ENCODE data around the gene C6orf62. TPM values are rescaled to one million over a fixed set of nuclear protein-coding genes. Genes with fewer than 3 reads are reported as not detected.

Gene C6orf62
- total RNA-seq (2014; rRNA removed; shearing (Covaris generic)), result 32.1 and 33.9 TPM in 2 replicates

DNA sequence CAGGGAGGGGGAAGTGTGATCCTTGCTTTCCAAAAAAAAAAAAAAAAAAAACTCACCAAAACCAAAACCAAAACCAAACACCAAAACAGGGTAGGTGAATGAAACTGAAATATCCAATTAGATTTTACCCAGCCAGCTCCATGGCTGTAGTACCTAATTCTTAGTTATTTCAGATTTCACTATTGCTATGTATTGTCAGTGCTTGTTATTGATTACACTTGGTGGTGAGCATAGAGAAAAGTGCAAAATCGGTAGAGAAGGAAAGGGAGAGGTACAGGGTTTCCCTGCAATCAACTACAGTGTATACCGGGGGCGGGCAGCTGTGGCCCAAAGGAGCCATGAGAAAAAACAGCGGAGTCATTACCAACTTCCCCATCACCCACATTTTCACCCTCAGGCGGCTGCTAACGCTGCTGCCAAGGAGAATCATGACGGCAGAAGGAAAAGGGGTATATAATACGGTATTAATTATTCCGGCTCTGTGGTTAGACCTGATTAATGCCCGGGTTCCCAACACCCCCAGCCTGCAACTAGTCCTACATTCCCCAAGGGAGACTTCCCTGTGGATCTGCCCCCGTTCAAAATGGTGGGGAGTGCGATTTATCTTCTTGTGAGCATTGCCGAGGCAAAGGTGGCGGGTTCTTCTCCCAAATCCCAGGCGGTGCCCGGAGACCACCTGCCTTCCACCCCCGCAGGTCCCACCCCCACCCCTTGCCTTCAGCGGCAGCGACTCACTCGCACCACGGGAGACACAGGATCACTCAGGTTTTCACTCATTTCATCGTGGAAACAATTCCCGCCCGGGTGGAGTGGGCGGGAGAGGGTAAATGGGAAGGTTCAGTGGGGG, at the start of gene C6orf62:
C6orf62 (minus strand) TSS at position 30 of the 847 bp plus-strand sequence. CDS start 486 bp downstream, outside the sequence.

DNA sequence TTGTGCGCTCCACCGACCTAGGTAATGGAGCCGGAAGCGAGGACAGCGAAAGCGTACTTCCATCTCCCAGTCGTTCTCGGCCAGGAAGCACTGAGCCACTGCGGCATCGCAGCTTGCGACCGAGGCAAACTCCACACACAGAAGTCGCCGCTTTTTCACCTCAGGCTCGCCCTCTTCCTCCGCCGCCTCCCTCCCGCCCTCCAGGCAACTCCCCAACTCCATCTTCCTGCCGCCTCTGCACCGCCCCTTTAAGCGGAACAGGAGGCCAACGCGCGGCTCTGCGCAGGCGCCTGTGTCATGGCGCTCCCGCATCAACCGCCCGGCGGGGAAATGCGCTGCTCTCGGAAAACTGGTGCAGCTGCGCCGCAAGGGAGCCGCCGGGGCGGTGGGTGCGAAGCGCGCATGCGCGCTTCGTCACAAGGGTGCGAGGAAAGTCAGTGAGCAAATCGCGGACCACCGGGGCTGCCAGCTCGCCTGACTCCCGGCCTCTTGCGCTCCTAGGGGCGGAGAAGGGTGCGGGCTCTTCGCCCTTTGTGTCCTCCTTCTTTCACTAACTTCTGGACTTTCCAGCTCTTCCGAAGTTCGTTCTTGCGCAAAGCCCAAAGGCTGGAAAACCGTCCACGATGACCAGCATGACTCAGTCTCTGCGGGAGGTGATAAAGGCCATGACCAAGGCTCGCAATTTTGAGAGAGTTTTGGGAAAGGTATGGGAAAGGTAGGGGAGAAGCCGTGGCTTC, 52.1 kb downstream of the C6orf62 start, which contains the start of the genes ACOT13 and TDP2:
ACOT13 (plus strand) TSS at position 437 of the 737 bp plus-strand sequence; CDS start at position 624, 187 bp downstream.
TDP2 (minus strand) TSS at position 259 of the 737 bp plus-strand sequence; CDS start at position 222, 37 bp downstream.

Other genes starting within 250 kb of the C6orf62 start
- 0.34 and 1.4 TPM in 2 replicates for gene GPLD1, start 229.6 kb downstream of the C6orf62 start, total RNA-seq (2014; rRNA removed; shearing (Covaris generic))
- 4.6 and 5.5 TPM in 2 replicates for gene ALDH5A1, start 224.2 kb downstream of the C6orf62 start, total RNA-seq (2014; rRNA removed; shearing (Covaris generic))
- 0.05 TPM in 1 of 2 replicates, not detected in the other for gene KIAA0319, start 73.0 kb downstream of the C6orf62 start, total RNA-seq (2014; rRNA removed; shearing (Covaris generic))
- gene TDP2, start 52.3 kb downstream of the C6orf62 start, total RNA-seq (2014; rRNA removed; shearing (Covaris generic)), result 9.1 and 11.2 TPM in 2 replicates
- gene ACOT13, start 52.1 kb downstream of the C6orf62 start, total RNA-seq (2014; rRNA removed; shearing (Covaris generic)), result 2.6 and 6.7 TPM in 2 replicates
- 49.1 and 58.0 TPM in 2 replicates for gene GMNN, start 55.8 kb upstream of the C6orf62 start, total RNA-seq (2014; rRNA removed; shearing (Covaris generic))
- not detected in 2 replicates for gene ARMH2, start 79.8 kb upstream of the C6orf62 start, total RNA-seq (2014; rRNA removed; shearing (Covaris generic))
- 0.53 and 1.1 TPM in 2 replicates for gene RIPOR2, start 216.8 kb upstream of the C6orf62 start, total RNA-seq (2014; rRNA removed; shearing (Covaris generic))

Data from A375 (cell line).